Tibial artery (tissue), 4 donors: Measurements from ENCODE around the gene GPR161.

ENCODE experiments used
- DNase-seq, 2 donors: peaks; one replicate each; pipeline ENCODE4 v3.0.0-alpha.2; 2019
- H3K27ac ChIP-seq, 2 donors: fragments of 200-600 bp; sonication (generic) in 1 of 2; 1 replicate in 1 of 2; 2 replicates in 1 of 2; pipeline ENCODE4 v1.5.1; 2018 to 2019; ENCODE audit warnings: mild to moderate bottlenecking in 1 of 2
- H3K27me3 ChIP-seq, 2 donors: fragments of 200-600 bp; sonication (generic) in 1 of 2; one replicate each; pipeline versions ENCODE4 v1.5.1 to v1.6.0; 2016 to 2019
- H3K36me3 ChIP-seq, 3 donors: fragments of 200-600 bp; sonication (generic) in 2 of 3; one replicate each; pipeline ENCODE4 v1.5.1; 2016 to 2019; ENCODE audit warnings: mild to moderate bottlenecking in 2 of 3
- H3K4me1 ChIP-seq, 4 donors: fragments of 200-600 bp; sonication (generic) in 2 of 4; 1 replicate in 3 of 4; 2 replicates in 1 of 4; pipeline ENCODE4 v1.5.1; 2016 to 2019
- H3K4me3 ChIP-seq, 2 donors: fragments of 200-600 bp; sonication (generic) in 1 of 2; 1 replicate in 1 of 2; 2 replicates in 1 of 2; pipeline ENCODE4 v1.5.1; 2018 to 2019; ENCODE audit warnings: mild to moderate bottlenecking in 2 of 2
- H3K9me3 ChIP-seq, 3 donors: fragments of 200-600 bp; sonication (generic) in 1 of 3; one replicate each; pipeline ENCODE4 v1.5.1; 2016 to 2019
- CTCF ChIP-seq, 2 experiments: fragments of 200-600 bp in 1 of 2; fragments of 450-650 bp in 1 of 2; IDR thresholded peaks; one replicate each; pipeline ENCODE4 v1.5.1; 2017 to 2019; ENCODE audit warnings: antibody characterized with exemption in 2 of 2, mild to moderate bottlenecking in 1 of 2, moderate library complexity in 1 of 2
- intact Hi-C: fragments of 100-400 bp; cut with DNase I; formaldehyde crosslinking; loops from one replicate; pipeline ENCODE4 v1.15.0; 2023; ENCODE audit warnings: low total_unique reads

Gene GPR161

DNA sequence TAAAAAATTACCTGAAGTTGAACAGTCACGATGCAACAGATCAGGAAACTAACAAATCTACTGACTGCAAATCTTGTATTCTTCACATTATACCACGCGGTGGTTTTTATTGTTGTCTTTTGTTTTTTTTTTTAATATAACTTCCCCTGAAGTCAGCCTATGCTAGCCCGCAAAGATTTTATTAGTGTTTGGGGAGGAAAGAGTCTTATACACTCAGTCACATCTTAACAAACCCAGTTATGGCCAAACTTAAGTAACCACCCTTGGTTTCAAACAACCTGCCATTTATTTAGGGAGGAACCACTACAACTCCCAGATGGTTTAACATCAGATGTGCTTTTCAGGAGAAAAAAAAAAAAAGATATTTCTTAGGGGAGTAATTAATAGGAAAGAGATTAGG lies 15.2 kb upstream of the GPR161 start:
- Histone ChIP-seq H3K27me3 (no peaks in the 10 kb centered on the region), H3K4me1 (peaks cover 0 to 5% (median 0%) of the 10 kb centered on the region in 4 donors), H3K27ac (no peak overlapping the region), H3K9me3 (no peaks in the 10 kb centered on the region), H3K4me3 (no peak overlapping the region), H3K36me3 (no peaks in the 10 kb centered on the region)
- TF ChIP-seq CTCF (IDR thresholded peaks at IDR 0.05): no peak
- intact Hi-C loops: no loop called here
- no peak for DNase-seq

DNA sequence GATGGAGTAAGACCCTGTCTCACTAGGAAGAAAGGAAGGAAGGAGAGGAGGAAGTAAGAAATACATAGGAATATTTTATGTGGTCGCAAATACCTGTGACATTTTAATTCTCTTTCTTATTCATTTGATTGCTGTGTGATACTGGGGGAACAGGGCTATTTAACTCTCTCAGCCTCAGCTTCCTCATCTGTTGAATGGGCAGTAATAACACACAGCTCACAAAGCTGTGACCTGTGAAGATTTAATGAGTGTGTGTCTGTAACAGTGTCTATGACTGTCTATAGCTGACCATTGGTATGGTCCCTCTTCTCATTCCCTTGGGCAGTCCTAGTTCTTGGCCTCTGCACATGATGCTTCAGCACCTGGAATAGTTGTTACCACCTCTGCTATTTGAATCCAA lies 13.6 kb upstream of the GPR161 start:
- Histone ChIP-seq H3K4me3 (no peak overlapping the region), H3K4me1 (peaks cover 0 to 8% (median 0%) of the 10 kb centered on the region in 4 donors), H3K9me3 (no peaks in the 10 kb centered on the region), H3K27ac (no peak overlapping the region), H3K36me3 (no peaks in the 10 kb centered on the region), H3K27me3 (no peaks in the 10 kb centered on the region)
- TF ChIP-seq CTCF (IDR thresholded peaks at IDR 0.05): no peak
- DNase-seq: no peak
- intact Hi-C loops: no loop called here

DNA sequence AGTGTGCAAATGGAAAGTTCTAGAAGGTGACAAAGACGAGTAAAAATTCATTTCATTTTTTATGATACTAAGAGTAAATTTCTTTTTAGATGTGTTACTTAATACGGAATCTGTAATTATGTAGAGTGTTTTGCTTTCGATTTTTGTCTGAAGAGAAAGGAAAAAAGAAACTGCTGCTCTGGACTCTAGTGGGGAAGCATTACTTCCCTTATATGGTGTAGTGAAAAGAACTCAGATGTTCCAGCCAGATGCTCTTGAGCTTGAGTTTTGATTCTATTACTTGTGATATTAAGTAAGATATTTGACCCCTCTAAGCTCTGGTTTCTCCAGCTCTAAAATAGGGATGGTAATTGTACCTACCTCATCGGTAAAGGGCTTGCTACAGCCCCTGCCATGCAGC lies 12.2 kb upstream of the GPR161 start:
- intact Hi-C loops: loop anchor here (10.0 kb wide), 1 partner anchor 64 kb away; no protein-coding TSS in a partner anchor
- Histone ChIP-seq H3K4me1 (peaks cover 0 to 9% (median 0%) of the 10 kb centered on the region in 4 donors), H3K27ac (peak overlapping the region in 1 of 2 donors; percentile 65), H3K4me3 (no peak overlapping the region), H3K36me3 (no peaks in the 10 kb centered on the region), H3K9me3 (no peaks in the 10 kb centered on the region), H3K27me3 (no peaks in the 10 kb centered on the region)
- TF ChIP-seq CTCF (IDR thresholded peaks at IDR 0.05): no peak
- DNase-seq: no peak

GRCh38 chr1:168146626-168147025 lies 9.9 kb upstream of the GPR161 start:
- H3K4me3 ChIP-seq: no peak overlapping the region
- H3K9me3 ChIP-seq: no peaks in the 10 kb centered on the region
- intact Hi-C loops: loop anchor here (10.0 kb wide), 1 partner anchor 62 kb away; no protein-coding TSS in a partner anchor
- peaks cover 0 to 9% (median 0%) of the 10 kb centered on the region in 4 donors for H3K4me1 ChIP-seq
- no peaks in the 10 kb centered on the region for H3K36me3 ChIP-seq
- no peak overlapping the region for H3K27ac ChIP-seq
- no peaks in the 10 kb centered on the region for H3K27me3 ChIP-seq
- no peak for DNase-seq
- TF ChIP-seq CTCF (IDR thresholded peaks at IDR 0.05): no peak

DNA sequence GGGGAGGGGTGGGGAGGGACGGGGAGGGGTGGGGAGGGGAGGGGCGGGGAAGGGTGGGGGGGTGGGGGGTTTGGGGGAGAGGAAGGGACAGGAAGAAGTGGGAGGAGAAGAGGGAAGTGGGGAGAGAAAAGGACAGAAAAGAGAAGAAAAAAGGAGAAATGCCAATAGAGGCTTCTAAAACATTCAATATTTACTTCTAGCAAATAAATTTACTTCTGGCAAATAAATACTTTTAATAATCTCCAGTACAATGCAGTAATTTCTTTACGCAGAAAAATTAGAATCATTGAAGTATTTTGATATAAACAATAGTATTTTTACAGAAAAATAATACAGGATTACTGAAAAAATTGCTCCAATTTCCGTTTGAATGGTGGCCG lies 9.4 kb upstream of the GPR161 start:
- no peak overlapping the region for H3K27ac ChIP-seq
- H3K36me3 ChIP-seq: no peaks in the 10 kb centered on the region
- TF ChIP-seq CTCF (IDR thresholded peaks at IDR 0.05): no peak
- H3K9me3 ChIP-seq: no peaks in the 10 kb centered on the region
- no peak overlapping the region for H3K4me3 ChIP-seq
- no peak for DNase-seq
- H3K27me3 ChIP-seq: no peaks in the 10 kb centered on the region
- peaks cover 0 to 9% (median 0%) of the 10 kb centered on the region in 4 donors for H3K4me1 ChIP-seq
- intact Hi-C loops: loop anchor here (10.0 kb wide), 1 partner anchor 61 kb away; no protein-coding TSS in a partner anchor
